Motor neuron (in vitro differentiated cells): ENCODE measurements around the gene TBX2. TPM values are rescaled to one million over a fixed set of nuclear protein-coding genes. Genes with fewer than 3 reads are reported as not detected.

Experiments
- ATAC-seq, 8 experiments: fragments of 200-7000 bp; cut with Tn5 transposase; replicated peaks in 6 of 8; 2 replicates each; pipeline ENCODE4 v1.8.0; 2021; ENCODE audit warnings: mild to moderate bottlenecking in 8 of 8, moderate library complexity in 8 of 8
- H3K27ac ChIP-seq, 2 donors: fragments of 250-450 bp; sonication (Bioruptor Pico); 2 replicates each; pipeline ENCODE4 v1.9.0; 2021; ENCODE audit warnings: antibody characterized with exemption in 2 of 2, mild to moderate bottlenecking in 2 of 2, moderate library complexity in 1 of 2
- H3K4me1 ChIP-seq, 2 donors: fragments of 250-450 bp; sonication (Bioruptor Pico); replicated peaks in 1 of 2; 2 replicates each; pipeline ENCODE4 v1.6.1; 2021; ENCODE audit warnings: antibody characterized with exemption in 2 of 2, mild to moderate bottlenecking in 2 of 2, moderate library complexity in 1 of 2
- H3K4me3 ChIP-seq, 5 donors: fragments of 250-450 bp; sonication (Bioruptor Pico); 2 replicates each; pipeline ENCODE4 v1.9.0; 2021; ENCODE audit warnings: antibody characterized with exemption in 5 of 5, mild to moderate bottlenecking in 5 of 5, moderate library complexity in 4 of 5
- WGBS, 10 experiments: fragments of 450-650 bp; shearing (Covaris generic); methylation state at CpG; one replicate each; pipeline ENCODE4 v1.0.0; 2022; 5-methylcytosine and 5-hydroxymethylcytosine counted together
- in situ Hi-C, 9 experiments: fragments of 400-800 bp; cut with MboI; loops; one replicate each; pipeline ENCODE4 v1.15.0; 2021; ENCODE audit warnings: low sequenced_read_pairs in 9 of 9, low pct_unique_long_range_greater_than_20kb in 2 of 9; ENCODE audit not compliant: unreplicated experiment in 9 of 9
- total RNA-seq, 8 experiments: library from RNA; unstranded; fragments of 300-600 nt; gene quantifications; 2 replicates each; pipeline versions ENCODE4 v1.2.3 to v1.2.4, GENCODE V29; 2022

Gene TBX2
- total RNA-seq, 8 experiments from 2014 or later, result 0.25 to 2.9 (median 2.1) TPM

DNA sequence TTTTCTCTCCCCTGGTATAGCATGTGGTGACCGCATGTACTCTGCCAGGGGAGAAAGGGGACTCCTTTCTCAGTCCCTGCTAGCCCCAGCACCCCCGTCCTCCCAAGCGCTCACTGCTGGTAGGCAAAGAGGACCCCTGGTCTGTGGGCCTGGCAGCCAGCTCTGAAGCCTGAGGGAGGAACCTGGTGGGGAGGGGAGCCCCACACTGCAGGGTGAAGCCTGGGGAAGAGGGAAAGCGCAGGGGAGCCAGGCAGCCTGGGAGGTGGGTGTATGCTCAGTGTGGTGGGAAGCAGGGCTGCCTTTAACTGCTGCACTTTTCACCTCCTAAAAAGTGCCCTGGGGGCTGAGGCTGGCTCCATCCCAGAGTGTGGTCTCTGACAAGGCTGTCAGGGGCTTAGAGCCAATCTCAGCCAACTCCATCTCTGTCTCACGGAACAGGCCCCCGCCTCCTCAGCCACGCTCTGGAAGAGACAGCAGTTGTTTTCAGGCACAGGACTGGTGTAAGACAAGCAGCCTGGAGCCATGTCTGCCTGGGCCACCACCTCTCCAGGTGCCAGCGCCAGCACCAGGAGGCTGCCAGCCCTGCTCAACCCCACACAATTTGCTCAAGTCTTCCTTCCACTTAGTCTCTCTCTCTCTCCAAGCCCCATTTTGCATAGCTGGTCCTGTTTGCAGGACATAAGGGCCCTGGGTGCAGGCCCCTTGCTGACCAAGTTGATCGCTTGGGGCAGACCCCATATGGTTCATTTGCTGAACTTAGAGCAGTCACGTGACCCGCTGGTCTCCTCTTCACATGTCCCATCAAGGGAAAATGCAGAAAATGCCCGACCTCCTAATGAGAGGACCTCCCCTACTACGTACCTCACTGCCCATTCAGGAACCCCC is 14.7 kb upstream of the TBX2 start:
- H3K4me3 ChIP-seq, result no peak overlapping the region
- 50 to 100% (median 87%) methylated on average over 2 to 3 of the region's 13 CpGs; no CpG with 5 or more reads in 6 of the 10 experiments for WGBS, 10 experiments
- in situ Hi-C loops, result loop anchor here in 6 of 9 experiments (25.0 kb wide), 3 partner anchors 373 to 673 kb away; no protein-coding TSS in a partner anchor
- H3K27ac ChIP-seq, result no peak overlapping the region
- H3K4me1 ChIP-seq, result peaks cover 7 to 13% of the 10 kb centered on the region in 2 donors
- peak in 1 of 8 experiments; percentile 78 for ATAC-seq

GRCh38 chr17:61385577-61386236 is 13.9 kb upstream of the TBX2 start:
- no peak overlapping the region for H3K4me3 ChIP-seq
- in situ Hi-C loops, result loop anchor here in 6 of 9 experiments (25.0 kb wide), 3 partner anchors 373 to 673 kb away; no protein-coding TSS in a partner anchor
- ATAC-seq, result peak in 1 of 8 experiments; percentile 47
- H3K27ac ChIP-seq, result no peak overlapping the region
- 63 to 100% (median 90%) methylated on average over 2 to 5 of the region's 15 CpGs; no CpG with 5 or more reads in 4 of the 10 experiments for WGBS, 10 experiments
- peaks cover 4 to 13% of the 10 kb centered on the region in 2 donors for H3K4me1 ChIP-seq

DNA sequence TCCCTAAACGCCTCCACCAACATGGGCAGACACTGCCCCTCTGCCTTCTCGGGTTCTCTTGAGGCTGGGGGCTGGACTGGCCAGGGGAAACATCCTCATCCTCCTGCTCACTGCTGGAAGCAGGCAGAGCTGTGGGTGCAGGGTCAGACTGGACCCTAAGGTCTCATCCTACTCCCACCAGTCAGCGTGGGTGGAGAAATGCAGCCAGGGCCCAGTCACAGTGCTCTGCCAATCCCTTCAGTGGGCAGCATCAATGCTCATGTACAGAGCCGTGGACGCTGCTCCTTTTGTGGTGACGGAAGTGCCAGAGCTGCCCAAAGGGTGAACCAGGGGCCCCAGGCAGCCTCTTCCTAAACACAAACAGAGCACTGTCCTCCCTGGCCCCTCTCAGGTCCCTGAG is 13.4 kb upstream of the TBX2 start:
- 70 to 100% (median 100%) methylated on average over 2 to 5 of the region's 6 CpGs; no CpG with 5 or more reads in 7 of the 10 experiments for WGBS, 10 experiments
- no peak for ATAC-seq
- H3K27ac ChIP-seq, result no peak overlapping the region
- peaks cover 0 to 9% of the 10 kb centered on the region in 2 donors for H3K4me1 ChIP-seq
- in situ Hi-C loops, result loop anchor here in 6 of 9 experiments (25.0 kb wide), 3 partner anchors 374 to 674 kb away; no protein-coding TSS in a partner anchor
- no peak overlapping the region for H3K4me3 ChIP-seq

DNA sequence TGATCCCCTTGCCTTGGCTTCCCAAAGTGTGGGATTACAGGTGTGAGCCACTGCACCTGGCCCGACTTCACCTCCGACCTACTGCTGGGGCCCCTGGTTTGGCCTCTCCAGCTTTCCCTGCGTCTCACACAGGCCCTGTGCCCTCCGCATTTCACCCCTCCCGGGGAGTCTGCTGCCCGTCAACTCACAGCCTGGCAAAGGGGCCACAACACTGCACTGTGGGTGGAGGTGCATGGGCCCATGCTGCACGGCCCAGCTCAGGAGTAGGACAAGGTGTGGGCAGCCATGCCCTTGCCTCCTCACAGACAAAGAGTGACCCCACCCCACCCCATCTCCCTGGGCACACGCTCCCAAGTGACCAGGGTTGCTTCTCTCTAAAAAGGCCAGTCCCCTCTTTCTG is 12.6 kb upstream of the TBX2 start:
- H3K4me3 ChIP-seq, result no peak overlapping the region
- WGBS, 10 experiments, result 80 to 100% methylated on average over 1 of the region's 8 CpGs; no CpG with 5 or more reads in 8 of the 10 experiments
- no peak overlapping the region for H3K27ac ChIP-seq
- ATAC-seq, result no peak
- H3K4me1 ChIP-seq, result peaks cover 0 to 3% of the 10 kb centered on the region in 2 donors
- in situ Hi-C loops, result loop anchor here in 6 of 9 experiments (25.0 kb wide), 3 partner anchors 375 to 675 kb away; no protein-coding TSS in a partner anchor

GRCh38 chr17:61387511-61388305 is 11.9 kb upstream of the TBX2 start:
- in situ Hi-C loops, result loop anchor here in 6 of 9 experiments (25.0 kb wide), 3 partner anchors 375 to 675 kb away; no protein-coding TSS in a partner anchor
- no peak overlapping the region for H3K4me3 ChIP-seq
- no peak for ATAC-seq
- no peak overlapping the region for H3K27ac ChIP-seq
- H3K4me1 ChIP-seq, result peaks cover 0 to 3% of the 10 kb centered on the region in 2 donors
- whole genome bisulfite sequencing, 10 experiments, result 96 to 100% (median 100%) methylated on average over 1 to 5 of the region's 11 CpGs; no CpG with 5 or more reads in 5 of the 10 experiments

GRCh38 chr17:61388561-61389356 is 10.9 kb upstream of the TBX2 start:
- no peak overlapping the region for H3K27ac ChIP-seq
- in situ Hi-C loops, result loop anchor here in 6 of 9 experiments (25.0 kb wide), 3 partner anchors 376 to 676 kb away; no protein-coding TSS in a partner anchor
- 55 to 100% (median 85%) methylated on average over 2 to 11 of the region's 21 CpGs; no CpG with 5 or more reads in 2 of the 10 experiments for WGBS, 10 experiments

GRCh38 chr17:61389670-61390478 is 9.8 kb upstream of the TBX2 start:
- no peak overlapping the region for H3K27ac ChIP-seq
- no peak overlapping the region for H3K4me3 ChIP-seq
- ATAC-seq, result peak; percentile 56 to 86 (median 66)
- 0 to 92% (median 35%) methylated on average over 1 to 3 of the region's 25 CpGs; no CpG with 5 or more reads in 4 of the 10 experiments for WGBS, 10 experiments
- in situ Hi-C loops, result loop anchor here in 6 of 9 experiments (10.0 to 25.0 kb wide), 5 partner anchors 378 to 678 kb away; no protein-coding TSS in a partner anchor
- H3K4me1 ChIP-seq, result peaks cover 0 to 3% of the 10 kb centered on the region in 2 donors

More at GRCh38 chr17:61388561-61389356, 10.9 kb upstream of the TBX2 start:
- Histone ChIP-seq H3K4me1 (peaks cover 0 to 3% of the 10 kb centered on the region in 2 donors), H3K4me3 (no peak overlapping the region)
- no peak for ATAC-seq

- 88% methylated on average over 4 of the region's 11 CpGs; no CpG with 5 or more reads in 9 of the 10 experiments for WGBS, 10 experiments
- Histone ChIP-seq H3K4me3 (no peak overlapping the region), H3K27ac (no peak overlapping the region), H3K4me1 (peaks cover 0 to 3% of the 10 kb centered on the region in 2 donors)
- in situ Hi-C loops, result loop anchor here in 6 of 9 experiments (10.0 to 25.0 kb wide), 5 partner anchors 378 to 678 kb away; no protein-coding TSS in a partner anchor
- ATAC-seq, result no peak
Observed at GRCh38 chr17:61390479-61390791, 9.2 kb upstream of the TBX2 start.

GRCh38 chr17:61391595-61392291 is 7.9 kb upstream of the TBX2 start:
- in situ Hi-C loops, result loop anchor here in 6 of 9 experiments (10.0 to 25.0 kb wide), 5 partner anchors 379 to 679 kb away; no protein-coding TSS in a partner anchor
- Histone ChIP-seq H3K27ac (no peak overlapping the region), H3K4me3 (no peak overlapping the region), H3K4me1 (peaks cover 0 to 3% of the 10 kb centered on the region in 2 donors)
- 60 to 100% (median 89%) methylated on average over 1 to 6 of the region's 19 CpGs; no CpG with 5 or more reads in 5 of the 10 experiments for WGBS, 10 experiments
- no peak for ATAC-seq

- H3K4me3 ChIP-seq, result no peak overlapping the region
- ATAC-seq, result no peak
- no peak overlapping the region for H3K27ac ChIP-seq
- WGBS, 10 experiments, result 80 to 88% (median 80%) methylated on average over 1 to 3 of the region's 3 CpGs; no CpG with 5 or more reads in 7 of the 10 experiments
- H3K4me1 ChIP-seq, result peaks cover 0 to 3% of the 10 kb centered on the region in 2 donors
- in situ Hi-C loops, result loop anchor here in 6 of 9 experiments (10.0 to 25.0 kb wide), 5 partner anchors 380 to 680 kb away; no protein-coding TSS in a partner anchor
Observed at GRCh38 chr17:61392679-61393078, 7.0 kb upstream of the TBX2 start.
